ENCODE data around the gene SLC39A7.

DNA sequence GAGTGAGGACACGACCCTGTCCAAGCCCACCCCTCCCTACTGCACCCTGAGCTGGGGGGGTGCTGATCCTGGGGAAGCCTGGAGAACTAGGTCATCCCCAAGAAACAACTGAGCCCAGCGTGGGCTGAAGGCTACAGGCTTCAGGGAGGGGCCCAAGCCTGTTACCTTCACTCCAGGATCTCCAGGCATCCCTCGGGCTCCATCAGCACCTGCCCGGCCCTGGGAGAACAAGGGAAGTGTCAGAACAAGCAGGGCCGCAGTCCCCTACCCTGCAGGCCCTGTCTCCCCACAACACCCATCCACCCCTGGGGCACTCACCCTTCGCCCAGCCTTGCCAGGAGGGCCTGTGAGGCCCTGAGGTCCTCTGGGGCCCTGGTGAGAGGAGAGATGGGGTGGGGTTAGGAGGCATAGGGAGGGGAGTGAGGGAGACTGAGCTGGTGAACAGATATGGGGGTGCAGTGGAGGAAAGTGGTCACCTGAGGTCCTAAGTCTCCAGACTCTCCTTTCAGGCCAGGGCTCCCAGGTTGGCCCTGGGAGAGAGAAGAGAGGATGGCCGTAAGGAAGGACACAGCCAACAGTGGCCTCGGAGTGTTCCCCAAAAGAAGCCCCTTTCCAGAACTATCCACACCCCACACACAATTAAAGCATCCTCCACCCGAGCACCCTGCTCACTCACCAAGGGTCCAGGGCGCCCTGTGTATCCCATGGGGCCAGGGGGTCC is 21.8 kb upstream of the SLC39A7 start:
- TF ChIP-seq CTCF (conservative IDR thresholded peaks at IDR 0.05; ENCODE audit: low read depth, low read length) (no peak), FOS (IDR thresholded peaks at IDR 0.05; ENCODE audit: low read depth, low read length) (no peak), MAZ (IDR thresholded peaks at IDR 0.05; ENCODE audit: borderline replicate concordance, low read depth, low read length) (no peak), RFX5 (IDR thresholded peaks at IDR 0.05; ENCODE audit: low read depth, low read length) (no peak), MXI1 (IDR thresholded peaks at IDR 0.05; ENCODE audit: borderline replicate concordance, low read depth, low read length) (no peak), MAFK (IDR thresholded peaks at IDR 0.05; ENCODE audit: low read depth, low read length) (no peak), POLR2A (IDR thresholded peaks at IDR 0.05; ENCODE audit: low read depth, low read length) (no peak), USF2 (IDR thresholded peaks at IDR 0.05; ENCODE audit: low read depth, low read length) (no peak), CHD1 (IDR thresholded peaks at IDR 0.05; ENCODE audit: low read depth, low read length) (no peak)
- TF ChIP-seq, protein P1, sequence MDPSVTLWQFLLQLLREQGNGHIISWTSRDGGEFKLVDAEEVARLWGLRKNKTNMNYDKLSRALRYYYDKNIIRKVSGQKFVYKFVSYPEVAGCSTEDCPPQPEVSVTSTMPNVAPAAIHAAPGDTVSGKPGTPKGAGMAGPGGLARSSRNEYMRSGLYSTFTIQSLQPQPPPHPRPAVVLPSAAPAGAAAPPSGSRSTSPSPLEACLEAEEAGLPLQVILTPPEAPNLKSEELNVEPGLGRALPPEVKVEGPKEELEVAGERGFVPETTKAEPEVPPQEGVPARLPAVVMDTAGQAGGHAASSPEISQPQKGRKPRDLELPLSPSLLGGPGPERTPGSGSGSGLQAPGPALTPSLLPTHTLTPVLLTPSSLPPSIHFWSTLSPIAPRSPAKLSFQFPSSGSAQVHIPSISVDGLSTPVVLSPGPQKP (IDR thresholded peaks at IDR 0.05; ENCODE audit: borderline replicate concordance, low read depth, low read length), result no peak

All from IMR-90 (cell line).